Fibroblast of skin of abdomen (primary cell): Measurements from ENCODE around the gene KLF11. TPM values are rescaled to one million over a fixed set of nuclear protein-coding genes. Genes with fewer than 3 reads are reported as not detected.

ENCODE experiments used
- DNase-seq: peaks from one replicate; pipeline ENCODE4 v3.0.0-alpha.2; 2013
- polyA plus RNA-seq, 2 experiments: library from polyadenylated mRNA; unstranded; fragments of 120-200 nt; gene quantifications; one replicate each; pipeline ENCODE4 v1.2.1, GENCODE V29; 2013; ENCODE audit not compliant: insufficient read length in 2 of 2

Gene KLF11
- 4.3 TPM for polyA plus RNA-seq (2013, experiment 1 of 2; ENCODE audit: insufficient read length)
- 4.3 TPM for polyA plus RNA-seq (2013, experiment 2 of 2; ENCODE audit: insufficient read length)

GRCh38 chr2:10043256-10043905, at the start of gene KLF11:
KLF11 (plus strand) TSS chr2:10043550; CDS start chr2:10043717, 167 bp downstream.
- DNase-seq = peak; percentile 90

- no peak for DNase-seq
Measured at GRCh38 chr2:9994462-9994861, 48.9 kb upstream of the KLF11 start.

- DNase-seq = no peak
Measured at GRCh38 chr2:9995059-9995458, 48.3 kb upstream of the KLF11 start.

- no peak for DNase-seq
Measured at GRCh38 chr2:9996321-9996720, 47.0 kb upstream of the KLF11 start.

- no peak for DNase-seq
Measured at GRCh38 chr2:9997936-9998335, 45.4 kb upstream of the KLF11 start.

- no peak for DNase-seq
Measured at GRCh38 chr2:9998916-9999654, 44.3 kb upstream of the KLF11 start.

GRCh38 chr2:9999693-10000092, 43.7 kb upstream of the KLF11 start:
- DNase-seq = no peak

- no peak for DNase-seq
Measured at GRCh38 chr2:10000541-10000940, 42.8 kb upstream of the KLF11 start.

GRCh38 chr2:10001586-10001985, 41.8 kb upstream of the KLF11 start:
- DNase-seq = no peak

GRCh38 chr2:10002109-10002508, 41.2 kb upstream of the KLF11 start:
- DNase-seq = no peak

GRCh38 chr2:10002681-10003080, 40.7 kb upstream of the KLF11 start:
- DNase-seq = no peak

GRCh38 chr2:10003206-10004125, 39.9 kb upstream of the KLF11 start:
- no peak for DNase-seq

GRCh38 chr2:10004401-10004800, 38.9 kb upstream of the KLF11 start:
- no peak for DNase-seq

- DNase-seq = no peak
Measured at GRCh38 chr2:10004836-10005235, 38.5 kb upstream of the KLF11 start.

GRCh38 chr2:10005461-10006235, 37.7 kb upstream of the KLF11 start:
- no peak for DNase-seq

- DNase-seq = no peak
Measured at GRCh38 chr2:10006236-10007161, 36.9 kb upstream of the KLF11 start.

- DNase-seq = no peak
Measured at GRCh38 chr2:10007435-10007834, 35.9 kb upstream of the KLF11 start.

- peak; percentile 37 for DNase-seq
Measured at GRCh38 chr2:10007921-10008808, 35.2 kb upstream of the KLF11 start.

GRCh38 chr2:10008809-10009176, 34.6 kb upstream of the KLF11 start:
- no peak for DNase-seq

GRCh38 chr2:10009271-10009810, 34.0 kb upstream of the KLF11 start:
- DNase-seq = no peak
